Muscle layer of duodenum (tissue), 2 donors: ENCODE data around the gene METAP2.
"Not testable (repeated sequence)": the region's sequence is repeated elsewhere in the genome, so short reads cannot be mapped to it uniquely, and the experiment has no call there.

Experiments
- H3K27ac ChIP-seq: one replicate; pipeline ENCODE4 v1.7.0; 2013; ENCODE audit warnings: mild to moderate bottlenecking, low read length
- H3K27me3 ChIP-seq: one replicate; pipeline ENCODE4 v1.7.0; 2013; ENCODE audit warnings: low read depth, mild to moderate bottlenecking, control low read depth, low read length
- H3K36me3 ChIP-seq, 2 donors: one replicate each; pipeline ENCODE4 v1.7.0; 2013; ENCODE audit warnings: low read length in 2 of 2, control low read depth in 1 of 2, mild to moderate bottlenecking in 1 of 2; ENCODE audit not compliant: insufficient read depth in 2 of 2, control insufficient read depth in 1 of 2
- H3K4me1 ChIP-seq, 2 donors: one replicate each; pipeline ENCODE4 v1.7.0; 2013; ENCODE audit warnings: low read length in 2 of 2, mild to moderate bottlenecking in 2 of 2, control low read depth in 1 of 2, moderate library complexity in 1 of 2; ENCODE audit not compliant: insufficient read depth in 2 of 2, control insufficient read depth in 1 of 2
- H3K4me3 ChIP-seq, 2 donors: one replicate each; pipeline ENCODE4 v1.7.0; 2013; ENCODE audit warnings: low read length in 2 of 2, low read depth in 1 of 2, mild to moderate bottlenecking in 1 of 2
- H3K9me3 ChIP-seq, 2 donors: one replicate each; pipeline ENCODE4 v1.7.0; 2013; ENCODE audit warnings: low read length in 2 of 2, control low read depth in 1 of 2, mild to moderate bottlenecking in 1 of 2; ENCODE audit not compliant: control insufficient read depth in 1 of 2
- donor health status: healthy.

METAP2 gene

DNA sequence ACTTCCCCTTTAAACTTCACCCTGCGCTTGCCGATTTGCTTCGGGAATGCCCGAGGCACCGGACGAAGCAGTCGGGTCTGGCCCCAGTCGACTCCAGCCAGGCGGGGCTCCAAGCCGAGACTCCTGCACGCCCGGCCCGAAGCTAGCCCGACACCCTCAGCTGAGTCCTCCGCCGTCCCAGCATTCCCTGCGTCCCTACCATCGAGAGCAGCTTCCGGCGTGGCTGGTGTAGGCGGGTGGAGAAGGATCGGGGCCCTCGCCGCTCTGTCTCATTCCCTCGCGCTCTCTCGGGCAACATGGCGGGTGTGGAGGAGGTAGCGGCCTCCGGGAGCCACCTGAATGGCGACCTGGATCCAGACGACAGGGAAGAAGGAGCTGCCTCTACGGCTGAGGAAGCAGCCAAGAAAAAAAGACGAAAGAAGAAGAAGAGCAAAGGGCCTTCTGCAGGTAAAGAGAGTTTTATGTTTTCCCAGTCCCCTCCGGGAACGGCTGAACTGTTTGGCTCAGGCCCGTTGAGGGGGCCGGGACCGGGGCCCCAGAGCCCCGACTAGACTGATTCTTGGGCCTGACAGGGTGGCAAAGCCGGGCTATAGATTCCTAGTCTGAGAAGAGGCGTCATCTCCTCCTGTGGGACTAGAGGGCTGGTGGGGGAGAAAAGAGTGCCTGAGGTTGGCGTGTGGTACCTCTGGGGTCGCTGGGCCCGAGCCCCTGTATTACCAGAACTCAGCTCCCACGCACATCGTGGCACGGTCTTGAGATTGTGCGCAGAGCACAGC is at the start of gene METAP2:
TSS of gene METAP2 (plus strand) at position 269 of the 776 bp plus-strand sequence. CDS start at position 297, 28 bp downstream.
- H3K27ac ChIP-seq: peak within 1 kb of the TSS; percentile 100
- no peaks in the 10 kb centered on the region for H3K9me3 ChIP-seq
- H3K36me3 ChIP-seq: peaks cover 17% of the 10 kb centered on the region in 2 donors
- H3K4me1 ChIP-seq: peaks cover 8 to 22% of the 10 kb centered on the region in 2 donors
- peak within 1 kb of the TSS; percentile 93 to 99 for H3K4me3 ChIP-seq
- no peaks in the 10 kb centered on the region for H3K27me3 ChIP-seq

GRCh38 chr12:95424271-95424994 is 49.5 kb upstream of the METAP2 start:
- H3K4me1 ChIP-seq: no peaks in the 10 kb centered on the region

DNA sequence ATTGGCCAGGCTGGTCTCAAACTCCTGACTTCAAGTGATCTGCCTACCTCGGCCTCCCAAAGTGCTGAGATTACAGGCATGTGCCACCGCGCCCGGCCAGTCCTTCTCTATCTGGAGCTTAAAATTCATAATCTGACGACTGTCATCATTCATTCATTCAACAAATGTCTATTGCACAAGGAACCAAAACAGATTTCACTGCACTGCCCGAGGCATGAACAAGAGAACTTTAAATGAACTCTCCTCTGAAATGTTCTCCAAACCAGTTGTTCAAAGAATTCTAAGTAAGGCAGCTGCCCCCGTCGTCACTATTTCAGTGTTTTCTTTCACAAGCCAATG is 44.8 kb upstream of the METAP2 start:
- H3K27ac ChIP-seq: no peak overlapping the region
- no peaks in the 10 kb centered on the region for H3K9me3 ChIP-seq

More at GRCh38 chr12:95424271-95424994, 49.5 kb upstream of the METAP2 start:
- Histone ChIP-seq H3K27ac (no peak overlapping the region), H3K9me3 (no peaks in the 10 kb centered on the region), H3K4me3 (no peak overlapping the region), H3K36me3 (no peaks in the 10 kb centered on the region), H3K27me3 (no peaks in the 10 kb centered on the region)

DNA sequence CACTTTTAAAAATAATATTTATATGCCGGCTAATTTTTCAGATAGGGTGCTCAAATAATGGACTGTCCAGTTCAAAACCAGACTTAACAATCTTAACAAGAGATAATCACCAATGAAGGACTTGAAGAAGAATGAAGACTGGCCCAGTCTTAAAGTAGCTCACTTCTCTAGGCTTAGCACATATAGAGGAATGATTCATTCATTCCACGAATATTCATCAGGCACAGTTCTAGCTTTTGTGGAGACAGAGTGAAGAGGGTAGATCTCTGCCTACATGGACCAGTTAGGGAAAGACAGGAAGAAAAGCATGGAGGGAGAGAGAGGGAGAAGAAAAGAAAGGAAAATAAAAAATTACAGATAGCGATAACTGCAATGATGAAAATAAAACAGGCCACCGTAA is 42.8 kb upstream of the METAP2 start:
- no peaks in the 10 kb centered on the region for H3K4me1 ChIP-seq
- H3K27me3 ChIP-seq: no peaks in the 10 kb centered on the region
- H3K9me3 ChIP-seq: no peaks in the 10 kb centered on the region
- H3K4me3 ChIP-seq: no peak overlapping the region
- H3K27ac ChIP-seq: no peak overlapping the region
- H3K36me3 ChIP-seq: no peaks in the 10 kb centered on the region

More for the DNA sequence above, 44.8 kb upstream of the METAP2 start:
- Histone ChIP-seq H3K27me3 (no peaks in the 10 kb centered on the region), H3K36me3 (no peaks in the 10 kb centered on the region), H3K4me3 (no peak overlapping the region), H3K4me1 (no peaks in the 10 kb centered on the region)

GRCh38 chr12:95435355-95435754 is 38.6 kb upstream of the METAP2 start:
- no peak overlapping the region for H3K27ac ChIP-seq
- H3K27me3 ChIP-seq: no peaks in the 10 kb centered on the region
- H3K4me1 ChIP-seq: no peaks in the 10 kb centered on the region
- no peaks in the 10 kb centered on the region for H3K36me3 ChIP-seq
- H3K9me3 ChIP-seq: no peaks in the 10 kb centered on the region
- no peak overlapping the region for H3K4me3 ChIP-seq

DNA sequence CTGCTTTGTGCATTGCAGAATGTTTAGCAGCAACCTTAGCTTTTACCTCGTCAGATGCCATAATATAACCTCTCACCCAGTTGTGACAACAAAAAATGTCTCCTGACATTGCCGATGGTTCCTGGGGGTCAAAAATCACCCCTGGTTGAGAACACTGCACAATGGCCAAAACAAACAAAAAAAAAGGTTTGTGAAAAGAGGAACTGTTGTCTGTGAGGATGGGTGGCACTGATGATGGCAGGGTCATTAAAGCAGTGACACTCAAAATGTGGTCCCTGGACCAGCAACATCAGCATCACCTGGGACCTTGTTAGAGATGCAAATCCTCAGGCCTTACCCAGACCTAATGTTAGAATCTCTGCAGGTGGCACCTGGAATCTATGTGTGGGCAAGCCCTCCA is 36.4 kb upstream of the METAP2 start:
- H3K27me3 ChIP-seq: no peaks in the 10 kb centered on the region
- no peaks in the 10 kb centered on the region for H3K4me1 ChIP-seq
- H3K36me3 ChIP-seq: no peaks in the 10 kb centered on the region
- no peak overlapping the region for H3K27ac ChIP-seq
- H3K9me3 ChIP-seq: no peaks in the 10 kb centered on the region
- no peak overlapping the region for H3K4me3 ChIP-seq

DNA sequence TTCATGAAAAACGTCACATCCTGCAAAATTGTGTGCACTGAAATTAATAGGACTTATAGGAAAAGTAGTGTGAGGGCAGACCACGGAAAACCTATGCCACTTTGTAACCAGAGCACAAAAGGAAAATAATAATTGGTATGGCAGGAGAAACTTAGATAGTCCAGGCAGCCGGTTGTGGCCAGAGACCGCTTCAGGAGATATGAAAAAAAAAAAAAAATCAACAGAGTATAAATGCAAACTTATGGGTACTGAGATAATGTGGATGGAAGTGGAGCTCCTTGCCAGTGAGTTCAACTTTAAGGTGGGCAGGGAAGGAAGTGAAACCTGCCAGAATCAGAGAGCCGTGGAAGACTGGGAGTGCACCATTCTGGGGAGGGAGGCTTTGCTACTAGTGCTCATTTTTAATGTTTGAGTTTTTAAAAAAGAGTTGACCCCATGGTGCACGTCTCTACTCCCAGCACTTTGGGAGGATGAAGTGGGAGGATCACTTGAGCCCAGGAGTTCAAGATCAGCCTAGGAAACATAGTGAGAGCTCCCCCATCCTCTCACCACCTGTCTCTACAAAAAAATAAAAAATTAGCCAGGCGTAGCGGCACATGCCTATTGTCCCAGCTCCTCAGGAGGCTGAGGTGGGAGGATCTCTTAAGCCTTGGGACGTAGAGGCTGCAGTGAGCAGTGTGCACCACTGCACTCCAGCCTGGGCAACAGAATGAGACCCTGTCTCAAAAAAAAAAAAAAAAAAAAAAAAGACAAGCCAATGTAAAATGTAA is 34.3 kb upstream of the METAP2 start:
- no peak overlapping the region for H3K27ac ChIP-seq
- no peaks in the 10 kb centered on the region for H3K27me3 ChIP-seq
- no peak overlapping the region for H3K4me3 ChIP-seq
- H3K9me3 ChIP-seq: no peaks in the 10 kb centered on the region
- H3K4me1 ChIP-seq: no peaks in the 10 kb centered on the region
- no peaks in the 10 kb centered on the region for H3K36me3 ChIP-seq

DNA sequence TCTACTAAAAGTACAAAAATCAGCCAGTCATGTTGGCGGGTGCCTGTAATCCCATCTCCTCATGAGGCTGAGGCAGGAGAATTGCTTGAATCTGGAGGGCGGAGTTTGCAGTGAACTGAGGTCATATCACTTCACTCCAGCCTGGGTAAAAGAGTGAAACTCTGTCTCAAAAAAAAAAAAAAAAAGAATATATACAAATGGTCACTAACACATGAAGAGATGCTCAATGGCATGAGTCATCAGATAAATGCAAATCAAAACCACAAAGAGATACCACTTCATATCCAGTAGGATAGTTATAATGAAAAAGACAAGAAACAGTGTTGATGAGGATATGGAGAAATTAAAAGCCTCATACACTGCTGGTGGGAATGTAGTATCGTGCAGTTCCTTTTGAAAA is 33.6 kb upstream of the METAP2 start:
- Histone ChIP-seq H3K36me3 (no peaks in the 10 kb centered on the region), H3K27me3 (no peaks in the 10 kb centered on the region), H3K27ac (no peak overlapping the region), H3K4me1 (no peaks in the 10 kb centered on the region), H3K4me3 (no peak overlapping the region), H3K9me3 (no peaks in the 10 kb centered on the region)

DNA sequence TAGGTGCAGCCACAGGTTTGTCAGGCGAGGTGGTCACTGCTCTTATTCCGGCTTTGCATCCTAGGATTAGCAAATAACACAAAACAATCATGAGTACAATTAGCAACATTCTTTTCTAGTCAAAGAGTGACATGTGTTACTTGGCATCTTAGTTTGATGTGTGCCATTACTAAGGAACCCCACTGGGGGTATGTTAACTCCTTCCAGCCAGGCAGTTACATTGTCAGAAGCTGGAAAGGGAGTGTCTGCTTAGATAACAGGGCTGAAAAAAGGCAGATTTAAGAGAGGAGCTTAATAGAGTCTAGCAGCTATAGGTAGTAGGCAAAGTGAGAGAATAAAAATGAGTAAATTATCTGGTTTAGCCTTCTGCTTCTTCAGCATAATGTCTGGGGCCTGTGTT is 30.5 kb upstream of the METAP2 start:
- Histone ChIP-seq H3K27me3 (no peaks in the 10 kb centered on the region), H3K9me3 (no peaks in the 10 kb centered on the region), H3K27ac (no peak overlapping the region), H3K4me3 (no peak overlapping the region), H3K4me1 (no peaks in the 10 kb centered on the region), H3K36me3 (no peaks in the 10 kb centered on the region)

DNA sequence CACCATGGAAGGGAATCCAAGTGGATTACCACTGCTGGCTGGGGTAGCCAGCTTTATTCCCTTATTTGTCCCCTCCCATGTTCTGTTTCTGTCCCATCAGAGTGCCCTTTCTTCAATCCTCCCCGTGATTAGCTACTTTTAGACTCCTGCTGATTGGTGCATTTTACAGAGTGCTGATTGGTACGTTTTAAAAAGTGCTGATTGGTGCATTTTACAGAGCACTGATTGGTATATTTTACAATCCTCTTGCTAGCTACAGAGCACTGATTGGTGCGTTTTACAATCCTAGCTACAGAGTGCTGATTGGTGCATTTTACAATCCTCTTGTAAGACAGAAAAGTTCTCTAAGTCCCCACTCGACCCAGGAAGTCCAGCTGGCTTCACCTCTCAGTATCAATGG is 28.9 kb upstream of the METAP2 start:
- not testable (repeated sequence) for H3K4me3 ChIP-seq, H3K4me1 ChIP-seq, H3K36me3 ChIP-seq, H3K27me3 ChIP-seq, H3K9me3 ChIP-seq, H3K27ac ChIP-seq

GRCh38 chr12:95445884-95446505 is 28.0 kb upstream of the METAP2 start:
- Histone ChIP-seq H3K36me3 (no peaks in the 10 kb centered on the region), H3K4me1 (no peaks in the 10 kb centered on the region), H3K9me3 (no peaks in the 10 kb centered on the region), H3K27ac (no peak overlapping the region), H3K4me3 (peak overlapping the region in 1 of 2 donors; percentile 25), H3K27me3 (no peaks in the 10 kb centered on the region)
